ENCODE data around the gene CYP2B6.
"Not testable (repeated sequence)": the region's sequence is repeated elsewhere in the genome, so short reads cannot be mapped to it uniquely, and the experiment has no call there.

GRCh38 chr19:40964361-40964760 lies 26.7 kb upstream of the CYP2B6 start:
- not testable (repeated sequence) for TF ChIP-seq CTCF (IDR thresholded peaks at IDR 0.05; ENCODE audit: low read depth, low read length, poor library complexity, severe bottlenecking); EZH2phosphoT487 (IDR thresholded peaks at IDR 0.05; ENCODE audit: borderline replicate concordance, low read length)
